ENCODE data around the gene GBA2.
A peak's percentile ranks its signal among the peaks of the same experiment; 100 is the strongest.

The GBA2 gene

DNA sequence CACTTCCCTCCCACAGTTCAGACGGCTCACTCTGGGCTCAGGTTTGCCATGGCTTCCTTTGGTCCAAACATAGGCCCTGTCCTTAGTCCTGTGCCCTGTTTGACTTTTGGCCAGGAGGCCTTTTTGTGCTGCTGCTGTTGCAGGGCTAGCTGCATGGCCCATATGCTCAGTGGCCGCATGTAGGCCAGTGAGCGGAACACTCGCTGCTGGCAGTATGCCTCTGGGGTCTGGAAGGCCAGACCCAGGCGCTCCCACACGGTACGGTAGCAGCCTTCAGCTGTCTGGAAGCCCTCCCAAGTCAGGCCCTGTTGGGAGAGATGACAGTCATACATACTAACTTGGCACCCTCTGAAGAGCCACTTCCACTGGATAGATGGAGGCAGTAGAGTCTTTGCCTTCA is 11.9 kb downstream of the GBA2 start:
- DNase-seq = no peak

DNA sequence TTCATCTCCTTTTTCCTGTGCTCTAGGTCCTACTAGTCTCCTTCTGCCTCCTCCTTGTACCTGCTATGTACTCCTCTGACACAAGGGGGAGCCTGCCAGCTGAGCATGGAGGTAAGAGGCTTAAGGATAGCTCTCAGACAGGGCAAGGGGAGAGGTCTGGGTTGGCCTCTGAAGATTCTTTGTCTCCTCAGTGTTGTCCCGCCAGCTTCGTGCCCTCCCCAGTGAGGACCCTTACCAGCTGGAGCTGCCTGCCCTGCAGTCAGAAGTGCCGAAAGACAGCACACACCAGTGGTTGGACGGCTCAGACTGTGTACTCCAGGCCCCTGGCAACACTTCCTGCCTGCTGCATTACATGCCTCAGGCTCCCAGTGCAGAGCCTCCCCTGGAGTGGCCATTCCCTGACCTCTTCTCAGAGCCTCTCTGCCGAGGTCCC is 12.8 kb downstream of the GBA2 start:
- peak in 2 of 4 experiments; percentile 11 to 40 for DNase-seq

DNA sequence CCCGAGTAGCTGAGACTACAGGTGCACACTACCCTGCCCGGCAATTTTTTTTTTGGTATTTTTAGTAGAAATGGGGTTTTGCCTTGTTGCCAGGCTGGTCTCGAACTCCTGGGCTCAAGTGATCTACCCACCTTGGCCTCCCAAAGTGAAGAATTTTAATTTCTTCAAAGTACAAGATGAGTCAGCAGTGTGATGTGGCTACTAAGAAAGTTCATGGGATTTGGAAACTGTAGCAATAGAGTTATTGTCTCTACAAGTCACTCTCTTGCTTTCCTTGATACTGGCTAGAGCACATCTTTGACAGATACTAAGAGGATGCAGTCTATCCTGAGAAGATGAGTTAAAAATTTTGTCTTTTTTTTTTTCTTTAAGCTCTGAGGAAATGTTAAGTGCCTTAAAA is 14.9 kb downstream of the GBA2 start:
- DNase-seq = no peak

DNA sequence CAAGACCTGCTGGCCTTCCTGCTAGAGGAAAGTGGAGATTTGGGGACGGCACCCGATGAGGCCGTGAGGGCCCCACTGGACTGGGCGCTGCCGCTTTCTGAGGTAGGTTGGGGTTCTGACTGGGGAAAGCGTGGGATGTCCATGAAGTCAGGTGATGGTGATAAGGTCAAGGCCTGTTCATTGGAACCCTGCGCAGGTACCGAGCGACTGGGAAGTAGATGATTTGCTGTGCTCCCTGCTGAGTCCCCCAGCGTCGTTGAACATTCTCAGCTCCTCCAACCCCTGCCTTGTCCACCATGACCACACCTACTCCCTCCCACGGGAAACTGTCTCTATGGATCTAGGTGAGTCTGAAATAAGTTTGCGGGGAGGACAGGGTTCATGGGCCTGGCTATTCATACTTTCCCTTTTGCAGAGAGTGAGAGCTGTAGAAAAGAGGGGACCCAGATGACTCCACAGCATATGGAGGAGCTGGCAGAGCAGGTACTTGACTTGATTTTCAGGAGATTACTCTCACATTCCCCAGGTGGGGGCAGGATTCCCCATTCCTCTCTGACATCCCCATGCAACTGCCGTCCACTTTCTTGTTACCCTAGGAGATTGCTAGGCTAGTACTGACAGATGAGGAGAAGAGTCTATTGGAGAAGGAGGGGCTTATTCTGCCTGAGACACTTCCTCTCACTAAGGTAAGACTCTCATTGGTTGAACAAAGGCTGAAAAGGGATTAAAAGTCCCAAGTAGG is 16.1 kb downstream of the GBA2 start:
- no peak for DNase-seq

DNA sequence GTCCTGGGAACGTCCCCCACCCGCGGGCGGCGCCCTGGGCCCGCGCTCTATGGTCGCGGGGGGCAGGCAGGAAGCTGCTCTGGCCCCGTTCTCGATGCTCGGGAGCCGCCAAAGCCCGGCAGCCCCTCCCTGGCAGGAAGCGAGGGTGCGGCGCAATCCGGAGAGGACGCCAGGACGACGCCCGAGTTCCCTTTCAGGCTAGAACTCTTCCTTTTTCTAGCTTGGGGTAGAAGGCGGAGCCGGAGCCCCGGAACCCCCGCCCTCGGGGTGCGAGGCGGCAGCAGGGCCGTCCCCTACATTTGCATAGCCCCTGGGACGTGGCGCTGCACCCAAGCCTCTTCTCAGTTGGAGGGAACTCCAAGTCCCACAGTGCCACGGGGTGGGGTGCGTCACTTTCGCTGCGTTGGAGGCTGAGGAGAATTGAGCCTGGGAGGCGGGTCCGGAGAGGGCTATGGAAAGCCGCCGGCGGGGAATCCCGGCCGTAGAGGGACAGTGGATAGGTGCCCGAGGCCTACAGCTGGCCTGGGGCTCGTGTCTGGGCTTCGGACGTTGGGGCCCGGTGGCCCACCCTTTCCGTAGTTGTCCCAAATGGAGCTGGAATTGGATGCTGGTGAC is 16.7 kb downstream of the GBA2 start, which contains the start of the genes CREB3 and TLN1:
TSS of gene CREB3 (plus strand) at position 482 of the 615 bp plus-strand sequence. CDS start at position 589, 107 bp downstream.
TSS of gene TLN1 (minus strand) at position 11 of the 615 bp plus-strand sequence. CDS start 6,501 bp downstream, outside the sequence.
- peak; percentile 83 to 96 (median 92) for DNase-seq

DNA sequence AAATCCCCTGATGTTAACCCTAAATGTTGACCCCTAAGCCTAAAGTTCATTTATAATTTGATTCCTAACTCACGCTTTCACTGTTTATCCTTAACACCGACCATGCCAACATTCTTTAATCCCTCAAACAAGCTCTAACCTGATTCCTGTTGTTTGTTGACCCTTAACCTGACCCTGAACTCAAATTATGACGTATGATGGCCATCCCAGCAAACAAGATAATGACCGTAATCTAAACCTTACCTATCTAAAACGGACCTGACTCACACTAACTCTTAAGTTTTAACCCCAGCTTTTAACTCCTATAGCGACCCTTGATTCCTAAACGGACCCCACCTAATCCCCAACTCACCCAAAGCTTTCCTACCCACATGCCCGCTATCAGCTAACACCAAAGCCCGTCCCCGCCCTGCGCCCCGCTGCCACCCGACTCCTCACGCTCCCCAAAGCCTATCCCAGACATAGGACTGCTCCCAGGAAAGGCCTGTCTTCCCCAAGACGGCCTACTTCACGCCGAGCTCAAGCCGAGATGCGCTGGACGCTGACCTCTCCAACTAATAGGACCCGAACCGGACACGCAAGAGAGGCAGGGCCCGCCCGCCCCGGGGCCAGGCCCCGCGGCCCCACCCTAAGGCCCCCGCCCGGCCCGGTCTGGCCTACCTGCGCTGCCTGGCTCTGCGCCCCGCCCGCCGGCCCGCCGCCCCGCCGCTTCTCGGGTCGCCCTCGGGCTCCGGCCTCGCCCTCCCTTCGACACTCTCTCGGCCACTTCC is 17.4 kb downstream of the GBA2 start:
- no peak for DNase-seq

DNA sequence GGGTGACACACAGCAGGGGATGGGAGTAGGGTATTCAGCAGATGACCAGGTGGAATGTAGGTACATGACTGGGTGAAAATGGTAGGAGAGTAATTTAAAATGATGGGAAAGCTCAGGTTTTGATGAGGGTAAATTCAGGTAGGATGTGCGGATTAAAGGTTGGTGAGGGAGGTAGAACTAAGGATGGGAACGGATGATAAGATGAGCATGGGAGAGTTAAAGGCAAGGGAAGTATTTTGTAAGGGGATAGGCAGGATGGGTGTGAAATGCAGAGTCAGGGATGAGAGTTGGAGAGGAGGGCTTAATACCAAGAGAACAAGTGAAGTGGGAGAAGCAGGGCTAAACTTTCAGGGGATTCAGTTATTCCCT is 18.6 kb downstream of the GBA2 start:
- DNase-seq = no peak

DNA sequence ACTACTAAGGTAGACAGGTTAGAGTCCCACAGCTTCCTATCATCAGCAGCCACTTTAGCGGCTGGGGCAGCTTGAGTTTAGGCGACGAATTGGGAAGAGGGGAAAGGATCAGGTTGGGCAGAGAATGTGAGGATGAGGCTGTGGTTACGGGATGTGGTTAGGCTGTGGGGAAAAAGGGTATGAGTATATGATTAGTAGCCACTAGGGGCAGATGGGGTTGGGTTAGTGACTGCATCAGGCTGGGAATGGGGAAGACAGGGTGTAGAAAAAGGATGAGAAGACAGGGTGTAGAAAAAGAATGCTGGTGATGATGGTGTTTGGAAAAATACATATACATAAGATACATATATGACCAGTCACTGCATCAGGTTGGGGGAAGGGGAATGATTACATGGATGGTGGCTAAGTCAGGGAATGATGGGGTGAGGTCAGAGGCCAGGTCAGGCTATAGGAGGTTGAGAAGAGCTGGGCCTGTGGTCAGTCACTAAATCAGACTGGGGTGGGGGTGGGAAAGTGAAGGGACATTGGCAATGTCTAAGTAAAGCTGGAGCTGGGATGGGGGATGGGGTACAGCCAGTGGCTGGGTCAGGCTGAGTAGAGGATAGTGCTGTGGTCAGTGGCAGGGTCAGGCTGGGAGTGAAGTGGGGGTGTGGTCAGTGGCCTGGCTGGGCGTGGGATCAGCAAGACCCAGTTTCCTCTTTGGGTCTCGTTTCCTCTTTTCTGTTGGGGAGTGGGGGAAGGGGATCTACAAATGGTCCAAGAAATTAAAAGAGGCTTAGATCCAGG is 19.1 kb downstream of the GBA2 start:
- no peak for DNase-seq

DNA sequence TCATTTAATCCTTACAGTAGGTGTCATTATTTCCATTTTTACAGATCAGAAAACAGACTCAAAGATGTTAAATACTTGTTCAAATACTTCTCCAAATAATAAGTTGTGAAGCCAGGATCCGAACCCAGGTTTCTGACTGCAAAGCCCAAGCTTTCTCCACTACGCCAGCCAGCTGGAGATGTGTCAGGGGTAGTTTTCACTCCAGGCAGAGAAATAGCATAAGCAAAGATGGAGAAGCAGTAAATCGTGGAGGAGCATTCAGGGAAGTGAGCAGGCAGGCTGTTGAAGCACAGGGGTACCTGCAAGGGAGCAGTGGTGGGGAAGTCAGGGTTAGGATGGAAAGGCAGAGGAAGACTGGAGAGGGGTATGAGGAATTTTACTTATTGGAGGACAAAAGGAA is 19.9 kb downstream of the GBA2 start:
- no peak for DNase-seq

DNA sequence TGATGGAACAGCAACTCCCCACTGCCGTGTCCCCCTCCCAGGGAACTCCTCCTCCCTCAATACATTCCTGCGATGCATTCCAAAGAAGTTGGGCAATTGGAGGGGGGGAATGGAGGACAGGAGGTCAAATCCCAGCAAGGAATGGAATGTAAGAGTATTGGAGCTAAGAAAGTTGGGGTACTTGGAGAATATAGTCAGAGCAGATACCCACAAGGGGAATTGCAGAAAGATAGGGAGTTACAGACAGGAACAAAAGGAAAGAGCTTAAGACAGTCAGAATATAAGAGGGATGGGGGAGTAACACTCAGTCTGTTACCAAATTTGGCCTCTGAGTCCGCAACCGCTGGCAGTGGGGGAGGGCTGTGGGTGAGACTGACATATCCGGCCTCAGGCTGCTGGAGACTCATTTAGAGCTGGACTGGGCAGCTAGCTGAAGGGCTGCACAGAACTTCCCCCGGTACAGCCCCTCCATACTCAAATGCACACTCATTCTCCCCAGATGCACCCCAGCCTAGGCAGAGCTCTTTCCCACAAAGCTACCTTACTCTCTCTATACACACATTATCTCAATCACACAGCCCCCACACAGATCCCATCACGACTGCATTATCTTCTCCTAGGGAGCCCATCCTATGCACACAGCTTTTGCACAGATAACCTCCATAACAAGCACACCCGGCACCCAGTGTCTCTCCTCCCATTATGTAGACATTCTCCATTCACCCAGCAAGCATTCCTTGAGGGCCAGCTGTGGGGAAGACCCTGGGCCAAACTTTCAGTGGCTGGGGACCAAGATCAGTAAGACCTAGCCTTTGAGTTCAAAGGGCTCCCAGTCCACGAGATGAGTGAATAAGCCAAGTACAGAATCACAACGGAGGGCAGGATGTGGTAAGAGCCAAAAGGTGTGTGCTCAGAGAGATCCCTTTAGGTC is 20.7 kb downstream of the GBA2 start:
- no peak for DNase-seq

DNA sequence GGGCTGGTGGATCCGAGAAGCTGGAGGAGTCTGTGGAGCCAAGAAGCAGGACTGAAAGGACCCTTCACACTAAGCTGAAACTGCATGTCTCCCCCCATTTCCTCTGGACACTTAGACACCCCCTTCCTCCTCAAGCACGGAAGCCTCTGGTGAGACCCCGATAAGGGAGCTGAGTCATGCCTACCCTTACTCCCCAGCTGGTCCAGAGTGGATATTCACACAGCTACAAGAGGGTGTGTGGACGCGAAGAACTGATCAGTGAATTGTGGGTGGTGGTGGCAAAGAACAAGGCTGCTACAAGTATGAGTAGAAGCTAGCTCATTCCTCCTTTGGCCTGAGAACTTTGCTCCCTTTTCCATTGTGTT is 21.4 kb downstream of the GBA2 start:
- DNase-seq = no peak

DNA sequence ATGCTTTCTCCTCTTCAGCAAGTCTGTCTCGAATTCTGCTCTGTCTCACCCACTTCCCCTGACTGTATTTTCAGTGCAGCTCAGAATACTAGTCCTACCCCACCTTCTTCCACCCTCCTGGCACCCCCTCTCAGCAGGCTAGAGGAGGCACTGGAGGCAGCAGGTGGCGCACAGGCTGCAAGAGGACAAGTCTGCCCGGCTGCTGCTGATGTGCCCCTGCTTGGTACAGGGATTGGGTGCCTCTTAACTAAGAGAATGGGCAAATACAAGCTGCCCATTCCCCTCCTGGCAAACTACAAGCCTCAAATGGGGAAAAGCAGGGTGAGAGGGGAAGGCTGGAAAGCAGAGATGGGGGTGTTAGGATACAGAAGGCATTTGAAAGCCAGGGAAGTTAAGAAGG is 22.1 kb downstream of the GBA2 start:
- DNase-seq = peak in 2 of 4 experiments; percentile 12 to 39

DNA sequence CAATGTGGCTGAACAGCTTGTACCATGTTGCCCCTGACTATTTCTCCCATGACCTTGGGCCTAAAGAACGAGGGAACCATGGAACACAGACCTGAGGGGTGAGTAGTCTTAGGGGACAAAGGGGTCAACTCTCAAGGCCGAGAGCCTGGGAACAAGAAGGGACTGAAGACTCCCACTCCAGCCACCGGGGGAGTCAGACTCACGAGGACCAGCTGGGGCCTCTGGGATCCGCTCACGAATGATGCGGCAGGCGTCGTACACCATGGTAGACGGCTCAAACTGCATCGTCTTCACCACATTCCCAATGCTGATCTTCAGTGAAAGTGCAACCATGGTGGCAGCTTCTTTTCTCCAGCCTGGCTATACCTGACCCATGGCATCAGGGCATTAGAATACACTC is 23.7 kb downstream of the GBA2 start:
- no peak for DNase-seq

DNA sequence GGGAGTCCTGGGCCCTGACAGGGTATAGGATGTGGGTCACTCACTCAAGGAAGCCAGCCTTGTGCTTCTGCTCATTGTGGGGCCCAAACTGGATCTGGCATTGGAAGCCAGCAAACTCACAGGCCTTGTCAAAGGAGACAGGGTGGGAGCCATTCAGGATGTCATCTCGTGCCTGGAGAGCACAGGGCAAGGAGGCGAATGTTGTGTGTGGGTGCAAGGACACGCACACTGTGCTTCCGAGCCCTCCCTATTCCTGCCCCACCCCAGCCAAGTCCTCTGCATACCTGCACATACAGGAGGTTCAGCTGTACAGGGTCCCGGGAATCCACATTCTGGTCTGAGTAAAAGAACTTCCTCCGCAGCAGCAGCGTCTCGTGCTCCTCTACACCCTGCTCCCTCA is 25.1 kb downstream of the GBA2 start:
- no peak for DNase-seq

DNA sequence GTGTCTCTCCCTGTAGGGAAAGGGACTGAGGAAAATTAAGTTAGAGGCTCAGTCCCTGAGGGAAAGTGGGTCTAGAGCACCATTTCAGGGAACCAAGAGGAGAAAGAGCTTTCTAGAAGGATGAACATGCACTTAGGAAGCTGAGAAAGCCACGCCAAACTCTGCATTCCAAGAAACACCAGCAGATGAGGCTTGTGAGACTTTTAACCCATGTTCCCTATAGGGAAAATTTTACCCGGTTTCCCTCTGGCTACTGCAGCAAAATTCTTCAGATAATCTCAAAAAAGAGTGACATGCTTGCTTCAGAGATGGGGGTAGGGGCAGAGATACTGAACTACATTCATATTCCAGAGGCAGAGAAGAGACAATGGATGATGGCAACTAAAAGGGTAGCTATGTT is 25.6 kb downstream of the GBA2 start:
- no peak for DNase-seq

DNA sequence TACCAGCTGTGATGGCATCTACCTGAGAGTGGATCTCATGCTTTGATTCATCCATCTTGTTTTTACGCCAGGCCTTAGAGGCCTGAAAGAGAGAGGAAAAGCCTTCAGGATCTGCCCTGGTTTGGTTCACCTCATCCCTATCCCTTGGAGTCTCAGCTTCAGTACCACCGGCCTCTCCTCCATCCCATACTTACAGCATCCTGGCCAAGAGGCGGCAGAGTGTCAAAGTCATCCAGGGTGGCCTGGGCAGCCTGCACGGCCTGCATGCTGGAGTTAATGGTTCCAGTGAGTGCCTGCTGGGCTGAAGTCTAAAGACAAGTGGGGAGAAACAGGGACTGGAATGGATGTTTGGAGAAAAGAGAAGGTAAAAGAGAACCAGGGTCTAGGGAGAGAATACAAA is 29.5 kb downstream of the GBA2 start:
- DNase-seq = no peak

DNA sequence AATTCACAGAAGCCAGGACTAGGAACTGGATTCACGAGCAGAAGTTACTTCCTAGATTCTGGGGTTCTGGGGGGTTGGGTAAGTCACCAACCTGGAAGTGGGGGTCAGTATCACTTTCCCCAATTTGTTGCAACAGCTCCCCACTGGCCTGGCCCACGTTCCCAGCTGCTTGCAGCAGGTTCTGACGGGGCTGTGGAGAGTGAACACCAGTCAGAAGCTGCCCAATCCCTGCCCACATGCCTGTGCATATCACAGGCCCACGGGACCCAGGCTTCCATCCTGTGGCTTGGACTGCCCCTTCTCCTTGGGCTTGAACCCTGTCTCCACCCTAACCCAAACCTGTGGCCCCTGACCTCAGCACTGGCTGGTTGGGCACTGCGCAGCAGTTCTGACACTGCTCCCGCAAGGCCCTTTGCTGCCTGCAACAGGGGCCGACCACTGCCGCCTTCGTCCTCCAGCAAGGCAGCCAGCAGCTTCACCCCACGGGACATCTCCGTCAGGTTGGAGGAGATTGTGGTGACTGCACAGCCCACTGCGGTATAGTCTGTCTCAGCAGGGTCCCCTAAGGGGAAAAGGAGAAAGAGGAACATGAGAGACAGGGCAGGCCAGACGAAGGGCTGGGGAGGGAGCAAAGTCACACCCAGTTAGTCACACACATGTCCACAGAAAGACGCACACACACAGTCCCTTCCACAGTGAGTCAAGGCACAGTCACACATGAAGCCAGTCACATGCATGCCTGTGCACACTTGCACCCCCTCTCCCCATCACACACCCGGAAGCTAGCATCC is 30.1 kb downstream of the GBA2 start:
- no peak for DNase-seq

DNA sequence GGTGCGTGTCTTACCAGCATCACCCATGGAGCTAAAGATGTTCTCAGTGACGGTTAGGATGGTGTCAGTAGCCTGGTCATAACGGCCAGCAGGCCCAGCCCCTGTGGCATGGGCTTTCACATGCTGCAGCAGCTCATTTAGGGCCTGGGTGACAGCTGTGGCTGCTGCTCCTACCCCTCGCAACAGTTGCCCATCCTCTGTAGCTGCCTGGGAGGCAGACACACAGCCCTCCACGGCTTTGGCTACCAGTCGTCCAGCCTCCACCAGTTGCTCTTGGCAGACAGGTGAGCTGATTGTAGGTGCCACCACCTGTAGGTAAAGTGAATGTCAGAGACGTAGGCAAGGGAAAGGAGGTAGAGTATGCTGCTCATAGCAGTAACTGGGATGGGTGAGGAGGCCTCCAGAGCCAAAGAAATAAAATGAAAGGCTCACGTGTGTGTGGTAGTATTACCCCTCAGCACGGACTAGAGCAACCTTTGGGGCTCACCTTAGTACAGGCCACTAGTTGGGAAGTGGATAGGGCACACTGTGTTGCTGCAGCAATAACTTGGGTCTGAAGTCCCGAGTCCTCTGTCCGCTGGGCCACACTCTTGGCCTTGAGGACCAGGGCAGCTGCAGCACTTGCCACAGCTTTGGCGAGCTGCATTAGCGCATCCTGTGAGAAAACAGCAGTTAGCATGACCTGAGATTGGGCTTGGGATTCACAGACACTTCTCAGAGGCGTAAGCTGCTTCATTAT is 31.7 kb downstream of the GBA2 start:
- DNase-seq = no peak

DNA sequence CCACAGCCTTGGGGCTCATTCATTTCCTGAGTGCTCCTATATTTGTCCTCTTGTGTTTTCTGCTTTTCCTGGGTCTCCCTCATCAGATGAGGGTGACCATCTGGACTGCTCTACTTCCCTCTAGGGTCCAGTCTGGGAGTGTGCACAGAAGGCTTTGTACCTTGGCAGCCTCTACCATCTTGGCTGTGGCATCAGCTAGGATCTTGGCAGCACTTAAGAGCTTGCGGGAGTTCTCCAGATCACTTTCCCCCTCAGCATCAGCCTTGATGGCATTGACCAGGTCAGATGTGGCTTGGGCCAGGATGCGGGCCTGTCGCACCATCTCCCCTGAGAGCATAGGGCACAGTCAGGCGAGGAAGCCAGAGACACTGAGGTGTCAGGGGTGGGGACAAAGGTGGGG is 32.8 kb downstream of the GBA2 start:
- no peak for DNase-seq

DNA sequence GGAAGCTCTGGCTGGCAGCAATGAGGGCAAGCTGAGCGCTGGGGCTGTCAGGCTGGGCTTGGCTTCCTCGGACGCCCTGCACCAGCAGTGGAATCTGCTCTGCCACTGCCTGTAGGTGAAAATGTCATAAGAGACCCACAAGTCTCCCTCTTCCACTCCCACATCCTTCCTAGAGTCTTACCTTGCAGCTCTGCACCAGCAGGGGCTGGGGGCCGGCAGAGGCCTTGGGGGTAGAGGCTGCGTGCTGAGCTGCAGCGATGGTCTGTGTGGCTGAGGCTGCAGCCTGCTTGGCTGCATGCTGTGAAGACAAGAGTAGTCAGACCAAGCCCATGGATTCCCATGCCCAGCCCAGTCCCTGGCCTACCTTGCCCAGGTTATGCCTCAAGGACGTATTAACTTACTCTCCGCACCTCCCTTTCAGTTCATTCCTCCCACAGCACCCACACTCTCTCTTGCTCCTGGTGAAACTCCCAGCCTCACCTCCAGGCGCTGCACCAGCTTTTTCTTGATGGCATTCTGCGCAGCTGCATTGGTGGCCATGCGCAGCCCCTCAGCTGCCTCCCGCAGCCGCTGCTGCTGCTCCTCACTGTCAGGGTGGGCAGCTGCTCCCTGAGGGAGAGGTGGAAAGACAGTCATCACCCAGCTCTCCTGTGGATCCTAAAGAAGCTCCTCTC is 34.3 kb downstream of the GBA2 start:
- no peak for DNase-seq

Data from activated naive CD4-positive, alpha-beta T cell (primary cell).